Upper lobe of left lung (tissue), 4 donors: ENCODE results near the gene IGFBP5.

ENCODE experiments used
- EP300 ChIP-seq, 4 donors: sonication (generic); formaldehyde crosslinking; IDR thresholded peaks; one replicate each; pipeline ENCODE4 v1.5.1; 2017; ENCODE audit warnings: antibody characterized with exemption in 4 of 4, control low read depth in 2 of 4
- POLR2A ChIP-seq, 4 donors: fragments of 450-650 bp; IDR thresholded peaks; one replicate each; pipeline ENCODE4 v1.5.1; 2016 to 2017; ENCODE audit warnings: antibody characterized with exemption in 4 of 4, mild to moderate bottlenecking in 2 of 4
- TF ChIP-seq, protein P1 (sequence below), 6 experiments: fragments of 450-650 bp in 4 of 6; fragments of 200-600 bp in 2 of 6; sonication (generic) in 2 of 6; IDR thresholded peaks; one replicate each; pipeline ENCODE4 v1.5.1; 2016 to 2019; ENCODE audit warnings: antibody characterized with exemption in 6 of 6

DNA sequence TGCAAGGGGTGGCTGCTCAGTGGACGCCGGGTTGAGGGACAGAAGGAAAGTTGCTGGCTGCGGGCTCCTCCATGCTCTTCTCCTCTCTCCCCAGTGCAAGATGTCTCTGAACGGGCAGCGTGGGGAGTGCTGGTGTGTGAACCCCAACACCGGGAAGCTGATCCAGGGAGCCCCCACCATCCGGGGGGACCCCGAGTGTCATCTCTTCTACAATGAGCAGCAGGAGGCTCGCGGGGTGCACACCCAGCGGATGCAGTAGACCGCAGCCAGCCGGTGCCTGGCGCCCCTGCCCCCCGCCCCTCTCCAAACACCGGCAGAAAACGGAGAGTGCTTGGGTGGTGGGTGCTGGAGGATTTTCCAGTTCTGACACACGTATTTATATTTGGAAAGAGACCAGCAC, 31.5 kb downstream of the IGFBP5 start:
- TF ChIP-seq, protein P1, sequence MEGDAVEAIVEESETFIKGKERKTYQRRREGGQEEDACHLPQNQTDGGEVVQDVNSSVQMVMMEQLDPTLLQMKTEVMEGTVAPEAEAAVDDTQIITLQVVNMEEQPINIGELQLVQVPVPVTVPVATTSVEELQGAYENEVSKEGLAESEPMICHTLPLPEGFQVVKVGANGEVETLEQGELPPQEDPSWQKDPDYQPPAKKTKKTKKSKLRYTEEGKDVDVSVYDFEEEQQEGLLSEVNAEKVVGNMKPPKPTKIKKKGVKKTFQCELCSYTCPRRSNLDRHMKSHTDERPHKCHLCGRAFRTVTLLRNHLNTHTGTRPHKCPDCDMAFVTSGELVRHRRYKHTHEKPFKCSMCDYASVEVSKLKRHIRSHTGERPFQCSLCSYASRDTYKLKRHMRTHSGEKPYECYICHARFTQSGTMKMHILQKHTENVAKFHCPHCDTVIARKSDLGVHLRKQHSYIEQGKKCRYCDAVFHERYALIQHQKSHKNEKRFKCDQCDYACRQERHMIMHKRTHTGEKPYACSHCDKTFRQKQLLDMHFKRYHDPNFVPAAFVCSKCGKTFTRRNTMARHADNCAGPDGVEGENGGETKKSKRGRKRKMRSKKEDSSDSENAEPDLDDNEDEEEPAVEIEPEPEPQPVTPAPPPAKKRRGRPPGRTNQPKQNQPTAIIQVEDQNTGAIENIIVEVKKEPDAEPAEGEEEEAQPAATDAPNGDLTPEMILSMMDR (IDR thresholded peaks at IDR 0.05), result no peak
- no peak for TF ChIP-seq EP300 (IDR thresholded peaks at IDR 0.05)
- no peak for TF ChIP-seq POLR2A (IDR thresholded peaks at IDR 0.05)
